ENCODE data around the gene BCAS4. TPM values are rescaled to one million over a fixed set of nuclear protein-coding genes. Genes with fewer than 3 reads are reported as not detected.

BCAS4 gene
- total RNA-seq, 1 donor: 13.7 TPM

DNA sequence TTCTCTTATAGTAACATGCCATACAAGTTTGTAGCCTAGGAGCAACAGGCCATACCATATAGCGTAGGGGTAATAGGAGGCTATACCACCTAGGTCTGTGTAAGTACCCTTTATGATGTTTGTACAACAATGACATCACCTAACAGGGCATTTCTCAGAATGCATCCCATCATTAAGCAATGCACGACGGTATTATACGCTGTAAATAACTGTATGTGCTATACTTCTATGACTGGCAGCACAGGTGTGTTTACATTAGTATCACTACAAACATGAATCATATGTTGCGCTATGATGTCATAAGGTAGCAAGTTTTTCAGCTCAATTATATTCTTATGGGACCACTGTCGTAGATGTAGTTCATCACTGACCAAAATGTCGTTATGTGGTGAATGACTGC lies 105.4 kb downstream of the BCAS4 start:
- Histone ChIP-seq H3K4me3 (ENCODE audit: low read length) (no peak overlapping the region), H3K4me1 (ENCODE audit: insufficient read depth, low read length) (no peaks in the 10 kb centered on the region), H3K9me3 (ENCODE audit: low read depth, low read length) (no peaks in the 10 kb centered on the region), H3K27me3 (ENCODE audit: insufficient read depth, low read length) (no peaks in the 10 kb centered on the region)

DNA sequence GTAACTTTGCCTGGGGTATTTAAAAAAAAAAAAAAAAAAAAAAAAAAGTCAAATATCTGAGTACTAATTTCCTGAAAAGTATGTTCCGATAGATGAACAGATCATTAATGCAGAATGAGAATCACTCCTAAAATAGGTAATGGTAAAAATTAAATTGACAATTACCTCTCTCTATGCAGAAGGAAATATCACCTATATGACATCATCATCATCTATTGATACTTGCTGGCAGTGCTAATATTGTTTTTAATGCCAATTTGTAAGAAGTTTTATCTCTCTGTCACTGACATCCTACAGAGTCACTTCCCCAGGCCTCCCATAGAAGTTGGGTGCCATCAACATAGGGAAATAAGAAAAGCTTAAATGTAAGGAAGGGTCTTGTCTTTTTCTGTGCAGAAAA lies 106.4 kb downstream of the BCAS4 start:
- no peak overlapping the region for H3K4me3 ChIP-seq (ENCODE audit: low read length)
- no peaks in the 10 kb centered on the region for H3K4me1 ChIP-seq (ENCODE audit: insufficient read depth, low read length)
- H3K9me3 ChIP-seq (ENCODE audit: low read depth, low read length): no peaks in the 10 kb centered on the region
- H3K27me3 ChIP-seq (ENCODE audit: insufficient read depth, low read length): no peaks in the 10 kb centered on the region

DNA sequence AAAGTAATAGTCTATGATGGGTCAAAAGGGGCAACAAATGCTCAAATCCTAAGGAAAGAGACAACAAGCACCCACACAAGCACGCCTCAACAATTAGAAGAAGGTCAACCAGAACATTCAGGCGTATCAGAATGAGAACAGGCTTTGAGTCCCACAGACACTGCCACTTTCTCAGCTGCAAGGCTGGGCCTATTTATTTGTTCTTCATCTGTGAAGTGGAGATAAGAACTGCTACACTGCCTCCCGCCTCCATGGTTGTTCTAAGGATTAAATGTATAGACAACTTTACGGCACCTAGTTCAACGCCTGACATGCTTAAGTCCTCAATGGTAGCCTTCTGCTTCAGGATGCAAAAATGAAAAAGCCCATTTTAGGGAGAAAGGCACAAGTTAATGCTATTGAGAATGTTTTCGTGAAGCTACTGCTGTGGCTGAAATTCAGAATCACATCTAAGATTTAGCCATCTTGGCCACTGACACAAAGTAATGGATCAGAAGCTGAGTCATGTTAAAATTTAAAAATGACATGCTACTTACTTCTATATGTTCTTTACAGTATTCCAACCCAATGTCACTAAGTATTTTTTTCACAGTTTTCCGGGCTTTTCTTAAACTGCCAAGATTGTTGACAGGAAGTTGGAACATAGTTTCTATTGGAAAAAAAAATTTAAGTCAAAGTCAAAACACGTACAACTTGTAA lies 108.6 kb downstream of the BCAS4 start:
- H3K4me1 ChIP-seq (ENCODE audit: insufficient read depth, low read length): no peaks in the 10 kb centered on the region
- no peaks in the 10 kb centered on the region for H3K27me3 ChIP-seq (ENCODE audit: insufficient read depth, low read length)
- no peaks in the 10 kb centered on the region for H3K9me3 ChIP-seq (ENCODE audit: low read depth, low read length)
- H3K4me3 ChIP-seq (ENCODE audit: low read length): no peak overlapping the region

DNA sequence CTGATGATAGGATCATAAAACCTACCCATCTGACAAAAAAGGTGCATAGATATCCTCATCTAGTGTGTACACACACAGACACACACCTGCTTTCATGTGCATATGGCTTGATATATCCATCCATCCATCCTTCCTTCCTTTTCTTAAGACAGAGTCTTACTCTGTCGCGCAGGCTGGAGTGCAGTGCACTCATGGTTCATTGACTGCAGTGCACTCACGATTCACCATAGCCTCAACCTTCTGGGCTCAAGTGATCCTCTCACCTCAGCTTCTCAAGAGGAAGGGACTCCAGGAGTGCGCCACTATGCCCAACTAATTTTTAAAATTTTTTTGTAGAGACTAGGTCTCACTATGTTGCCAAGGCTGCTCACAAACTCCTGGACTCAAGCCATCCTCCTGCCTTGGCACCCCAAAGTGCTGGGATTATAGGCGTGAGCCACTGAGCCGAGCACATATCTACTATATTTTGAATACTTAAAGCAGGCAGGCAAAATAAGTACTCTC lies 109.3 kb downstream of the BCAS4 start:
- no peaks in the 10 kb centered on the region for H3K4me1 ChIP-seq (ENCODE audit: insufficient read depth, low read length)
- no peak overlapping the region for H3K4me3 ChIP-seq (ENCODE audit: low read length)
- H3K9me3 ChIP-seq (ENCODE audit: low read depth, low read length): no peaks in the 10 kb centered on the region
- no peaks in the 10 kb centered on the region for H3K27me3 ChIP-seq (ENCODE audit: insufficient read depth, low read length)

DNA sequence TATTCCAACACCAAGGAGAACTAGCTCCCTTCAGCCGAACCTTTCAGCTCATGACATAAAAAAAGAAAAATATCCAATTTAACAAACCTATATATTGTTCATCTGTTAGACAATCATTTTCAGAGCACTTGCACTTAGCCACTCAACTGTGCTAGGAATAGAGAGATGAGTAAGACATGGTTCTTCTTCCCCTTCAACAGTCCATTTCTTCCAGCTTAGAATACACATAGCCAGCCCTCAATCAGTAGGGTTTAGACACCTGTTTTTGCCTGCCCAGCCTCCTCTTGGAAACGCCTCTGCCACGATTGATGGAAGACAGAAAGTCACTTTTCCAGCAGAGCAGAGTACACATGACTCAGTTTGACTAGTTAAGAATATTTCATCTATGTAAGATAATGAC lies 114.6 kb downstream of the BCAS4 start:
- Histone ChIP-seq H3K27me3 (ENCODE audit: insufficient read depth, low read length) (no peaks in the 10 kb centered on the region), H3K9me3 (ENCODE audit: low read depth, low read length) (no peaks in the 10 kb centered on the region), H3K4me1 (ENCODE audit: insufficient read depth, low read length) (peaks cover 21% of the 10 kb centered on the region), H3K4me3 (ENCODE audit: low read length) (no peak overlapping the region)

DNA sequence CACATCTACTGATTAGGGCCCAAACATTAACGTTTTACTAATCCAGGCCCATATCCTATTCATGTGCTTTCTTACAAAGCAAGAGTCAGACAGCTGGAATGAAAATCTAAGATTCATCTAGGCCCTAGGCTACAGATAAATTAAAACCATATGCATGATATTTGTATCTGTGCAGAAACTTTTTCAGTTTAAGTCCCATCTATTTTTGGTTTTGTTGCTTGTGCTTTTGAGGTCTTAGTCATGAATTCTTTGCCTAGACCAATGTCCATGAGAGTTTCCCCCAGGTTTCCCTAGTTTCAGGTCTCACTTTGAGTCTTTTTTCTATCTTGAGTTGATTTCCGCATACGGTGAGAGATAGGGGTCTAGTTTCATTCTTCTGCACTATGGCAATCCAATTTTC lies 116.2 kb downstream of the BCAS4 start:
- peaks cover 26% of the 10 kb centered on the region for H3K4me1 ChIP-seq (ENCODE audit: insufficient read depth, low read length)
- no peak overlapping the region for H3K4me3 ChIP-seq (ENCODE audit: low read length)
- H3K9me3 ChIP-seq (ENCODE audit: low read depth, low read length): no peaks in the 10 kb centered on the region
- H3K27me3 ChIP-seq (ENCODE audit: insufficient read depth, low read length): no peaks in the 10 kb centered on the region

DNA sequence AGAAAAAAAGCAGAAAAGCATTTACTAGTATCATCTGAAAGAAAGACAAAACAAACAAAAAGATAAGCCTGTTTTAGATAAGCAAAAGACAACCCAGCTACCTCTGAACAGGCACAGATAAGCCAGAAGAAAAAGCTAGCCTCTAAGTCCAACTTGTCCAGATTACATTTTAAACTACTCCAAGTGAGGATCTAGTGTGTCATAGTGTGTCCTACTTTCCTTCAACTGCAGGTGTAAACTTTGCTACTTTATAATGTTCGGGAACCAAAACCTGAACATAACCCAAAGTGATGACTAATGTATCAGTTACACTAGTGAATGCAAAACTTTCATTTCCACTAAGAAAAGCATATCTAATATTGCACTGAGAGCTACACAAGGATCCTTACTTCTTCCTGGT lies 116.9 kb downstream of the BCAS4 start:
- no peak overlapping the region for H3K4me3 ChIP-seq (ENCODE audit: low read length)
- no peaks in the 10 kb centered on the region for H3K9me3 ChIP-seq (ENCODE audit: low read depth, low read length)
- H3K27me3 ChIP-seq (ENCODE audit: insufficient read depth, low read length): no peaks in the 10 kb centered on the region
- H3K4me1 ChIP-seq (ENCODE audit: insufficient read depth, low read length): peaks cover 33% of the 10 kb centered on the region

DNA sequence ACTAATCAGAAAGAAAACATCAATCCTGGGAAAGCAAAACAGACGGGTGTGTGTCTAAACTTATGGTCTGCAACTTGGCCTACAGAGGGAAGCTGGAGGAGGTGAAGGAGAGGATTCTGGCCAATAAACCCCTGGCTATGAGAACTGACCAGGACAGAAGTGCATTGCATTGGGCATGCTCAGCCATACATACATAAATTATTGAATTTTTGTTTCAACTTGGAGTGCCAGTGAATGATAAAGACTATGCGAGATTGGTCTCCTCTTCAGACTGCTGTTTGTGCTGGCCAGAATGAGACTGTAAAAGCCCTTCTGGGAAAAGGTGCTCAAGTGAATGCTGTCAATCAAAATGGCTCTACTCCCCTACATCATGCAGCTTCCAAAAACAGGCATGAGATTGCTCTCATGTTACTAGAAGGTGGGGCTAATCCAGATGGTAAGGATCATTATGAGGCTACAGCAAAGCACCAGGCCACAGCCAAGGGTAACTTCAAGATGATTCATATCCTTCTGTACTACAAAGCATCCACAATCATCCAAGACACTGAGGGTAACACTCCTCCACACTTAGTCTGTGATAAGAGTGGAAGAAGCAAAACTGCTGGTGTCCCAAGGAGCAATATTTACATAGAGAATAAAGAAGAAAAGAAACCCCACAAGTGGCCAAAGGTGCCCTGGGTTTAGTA lies 119.0 kb downstream of the BCAS4 start:
- Histone ChIP-seq H3K4me1 (ENCODE audit: insufficient read depth, low read length) (peaks cover 38% of the 10 kb centered on the region), H3K9me3 (ENCODE audit: low read depth, low read length) (no peaks in the 10 kb centered on the region), H3K27me3 (ENCODE audit: insufficient read depth, low read length) (no peaks in the 10 kb centered on the region), H3K4me3 (ENCODE audit: low read length) (no peak overlapping the region)

DNA sequence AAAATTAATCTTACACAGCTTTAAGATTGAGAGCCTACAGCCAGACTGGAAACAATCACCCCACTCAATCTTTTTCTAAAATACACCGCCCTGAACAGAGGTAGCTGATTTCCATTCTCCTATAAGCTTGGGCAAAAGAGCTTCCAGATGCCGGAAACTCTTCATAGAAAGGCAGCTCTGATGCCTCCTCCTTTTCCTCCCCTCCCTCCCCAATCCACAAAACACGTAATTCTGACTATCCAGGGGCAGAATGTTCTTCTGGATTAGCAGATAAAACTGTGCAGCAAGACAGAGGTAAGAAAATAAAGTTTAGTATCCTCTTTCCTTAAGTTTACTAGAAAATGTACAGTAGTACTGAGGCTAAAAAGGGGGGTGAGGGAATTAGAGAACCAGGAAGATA lies 120.6 kb downstream of the BCAS4 start:
- Histone ChIP-seq H3K9me3 (ENCODE audit: low read depth, low read length) (no peaks in the 10 kb centered on the region), H3K27me3 (ENCODE audit: insufficient read depth, low read length) (no peaks in the 10 kb centered on the region), H3K4me1 (ENCODE audit: insufficient read depth, low read length) (peaks cover 45% of the 10 kb centered on the region), H3K4me3 (ENCODE audit: low read length) (no peak overlapping the region)

DNA sequence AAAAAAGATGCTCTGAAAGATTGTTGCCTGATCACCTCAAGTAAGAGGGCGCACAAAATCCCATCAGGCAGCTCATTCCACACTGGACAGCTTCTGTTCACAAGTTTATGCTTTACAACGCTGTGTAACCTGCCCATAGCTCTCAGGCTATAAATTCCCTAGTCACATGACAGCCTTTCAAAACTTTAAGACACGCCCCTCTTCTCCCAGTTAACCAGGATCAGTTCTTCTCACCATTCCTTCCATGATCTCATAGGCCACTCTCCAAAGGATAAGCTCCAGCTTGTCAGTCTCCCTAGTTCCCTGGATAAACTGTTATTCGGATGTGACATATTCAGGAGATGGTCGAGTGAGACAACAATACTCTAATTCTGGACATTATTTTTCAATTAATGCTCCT lies 121.4 kb downstream of the BCAS4 start:
- H3K9me3 ChIP-seq (ENCODE audit: low read depth, low read length): no peaks in the 10 kb centered on the region
- no peak overlapping the region for H3K4me3 ChIP-seq (ENCODE audit: low read length)
- H3K4me1 ChIP-seq (ENCODE audit: insufficient read depth, low read length): peaks cover 41% of the 10 kb centered on the region
- H3K27me3 ChIP-seq (ENCODE audit: insufficient read depth, low read length): no peaks in the 10 kb centered on the region

DNA sequence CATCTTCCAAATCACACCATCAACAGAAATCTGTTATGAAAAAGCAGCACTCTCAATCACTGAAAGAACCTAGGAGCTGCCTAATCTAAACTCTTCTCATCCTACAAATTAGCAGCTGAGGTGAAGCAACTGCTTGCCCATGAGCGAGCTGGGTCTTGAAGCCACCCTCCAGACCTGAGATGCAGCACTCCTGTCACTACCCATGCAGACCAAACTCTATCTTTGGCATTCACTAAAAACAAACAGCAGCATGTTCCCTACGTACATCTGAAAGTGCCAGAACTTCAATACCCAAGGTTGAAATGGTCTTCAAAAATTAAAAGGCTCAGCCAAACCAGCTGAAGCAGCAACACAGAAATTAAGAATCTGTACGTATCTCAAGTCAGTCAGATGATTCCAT lies 122.1 kb downstream of the BCAS4 start:
- Histone ChIP-seq H3K4me1 (ENCODE audit: insufficient read depth, low read length) (peaks cover 43% of the 10 kb centered on the region), H3K9me3 (ENCODE audit: low read depth, low read length) (no peaks in the 10 kb centered on the region), H3K27me3 (ENCODE audit: insufficient read depth, low read length) (no peaks in the 10 kb centered on the region), H3K4me3 (ENCODE audit: low read length) (no peak overlapping the region)

DNA sequence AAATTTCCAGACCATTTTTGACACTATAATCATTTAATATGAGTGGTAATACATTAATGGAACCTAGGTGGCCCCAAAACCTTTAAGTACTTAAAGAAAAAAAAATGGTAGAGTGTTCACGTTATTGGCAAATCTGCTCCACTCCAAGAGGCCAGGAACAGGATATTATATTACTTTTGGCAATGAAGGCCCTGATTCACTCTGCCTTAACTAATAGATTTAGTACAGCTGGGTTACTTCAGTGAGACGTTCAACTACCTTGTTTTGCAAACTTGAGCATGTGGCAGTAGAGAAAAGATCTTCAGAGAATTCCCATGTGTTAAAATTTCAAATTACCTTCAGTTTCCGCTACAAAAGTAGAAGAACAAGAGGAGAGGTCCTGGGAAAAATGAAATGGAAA lies 123.5 kb downstream of the BCAS4 start:
- no peaks in the 10 kb centered on the region for H3K27me3 ChIP-seq (ENCODE audit: insufficient read depth, low read length)
- peaks cover 56% of the 10 kb centered on the region for H3K4me1 ChIP-seq (ENCODE audit: insufficient read depth, low read length)

DNA sequence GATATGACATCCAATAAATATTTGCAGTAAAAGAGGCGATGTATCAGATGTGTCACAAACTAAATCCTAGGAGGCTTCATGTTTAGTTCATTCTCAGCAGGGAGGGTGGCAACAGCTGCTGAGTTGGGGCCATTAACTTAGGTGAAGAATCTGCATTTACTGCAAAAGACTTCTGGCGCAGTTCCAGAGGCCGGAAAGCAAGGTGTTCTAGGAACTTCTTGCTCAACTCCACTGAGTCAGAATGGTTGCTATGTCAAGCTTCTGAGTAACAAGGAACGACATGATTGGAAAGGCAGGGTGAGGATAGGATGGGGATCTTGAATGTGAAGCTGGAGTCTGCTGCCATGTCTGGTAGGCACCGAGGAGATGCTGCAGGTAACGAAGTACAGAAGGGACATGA lies 124.7 kb downstream of the BCAS4 start:
- Histone ChIP-seq H3K4me1 (ENCODE audit: insufficient read depth, low read length) (peaks cover 50% of the 10 kb centered on the region), H3K27me3 (ENCODE audit: insufficient read depth, low read length) (no peaks in the 10 kb centered on the region), H3K9me3 (ENCODE audit: low read depth, low read length) (no peaks in the 10 kb centered on the region), H3K4me3 (ENCODE audit: low read length) (no peak overlapping the region)

More for the DNA sequence above, 123.5 kb downstream of the BCAS4 start:
- Histone ChIP-seq H3K4me3 (ENCODE audit: low read length) (no peak overlapping the region), H3K9me3 (ENCODE audit: low read depth, low read length) (no peaks in the 10 kb centered on the region)

DNA sequence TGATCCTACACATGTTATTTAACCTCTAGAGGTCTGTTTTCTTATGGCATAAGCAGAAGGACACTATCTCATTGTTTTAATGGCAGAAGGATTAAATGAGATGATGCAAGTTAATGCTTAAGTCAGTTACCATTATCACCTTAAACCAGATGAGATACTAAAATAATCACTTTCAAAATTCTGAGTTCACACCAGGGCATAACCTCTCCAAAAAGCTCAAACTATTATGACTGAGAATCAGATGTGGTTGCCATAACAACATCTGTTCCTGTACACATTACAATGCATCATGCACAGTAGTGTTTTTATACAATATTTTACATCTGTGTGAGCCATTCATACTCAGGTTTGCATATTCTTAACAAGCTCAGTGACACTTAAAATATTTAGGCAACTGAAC lies 126.1 kb downstream of the BCAS4 start:
- no peak overlapping the region for H3K4me3 ChIP-seq (ENCODE audit: low read length)
- H3K27me3 ChIP-seq (ENCODE audit: insufficient read depth, low read length): no peaks in the 10 kb centered on the region
- peaks cover 50% of the 10 kb centered on the region for H3K4me1 ChIP-seq (ENCODE audit: insufficient read depth, low read length)
- no peaks in the 10 kb centered on the region for H3K9me3 ChIP-seq (ENCODE audit: low read depth, low read length)

DNA sequence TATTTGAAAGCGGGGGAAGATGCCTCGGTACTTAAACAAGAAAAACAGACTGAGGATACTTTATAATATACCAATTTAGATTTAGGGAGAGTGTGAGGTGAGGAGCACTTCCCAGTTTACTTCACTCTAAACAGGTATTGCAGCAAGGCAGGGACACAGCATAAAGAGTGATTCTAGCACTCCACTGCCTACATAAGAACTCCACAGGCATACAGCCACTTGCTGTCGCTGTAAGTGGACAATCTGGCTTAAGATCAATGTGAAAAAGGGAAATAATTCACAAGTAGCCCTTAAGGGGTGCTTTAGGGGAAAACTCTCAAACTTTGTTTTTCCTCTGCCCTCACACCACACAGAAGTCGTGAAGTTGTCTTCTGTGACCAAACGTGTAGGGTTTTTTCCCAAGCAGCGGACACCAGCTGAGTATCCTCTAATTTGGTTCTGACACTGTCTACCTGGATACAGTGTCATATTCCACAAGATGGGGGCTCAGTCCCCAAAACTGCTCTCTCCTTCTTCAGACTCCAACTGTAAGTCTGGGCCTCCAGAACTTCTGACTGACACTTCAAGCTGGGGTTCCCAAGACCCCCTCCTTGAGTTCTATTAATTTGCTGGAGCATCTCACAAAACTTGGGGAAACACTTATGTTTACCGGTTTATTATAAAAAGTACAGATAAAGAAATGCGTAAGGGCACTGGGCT lies 127.1 kb downstream of the BCAS4 start:
- Histone ChIP-seq H3K4me3 (ENCODE audit: low read length) (no peak overlapping the region), H3K9me3 (ENCODE audit: low read depth, low read length) (no peaks in the 10 kb centered on the region), H3K4me1 (ENCODE audit: insufficient read depth, low read length) (peaks cover 41% of the 10 kb centered on the region), H3K27me3 (ENCODE audit: insufficient read depth, low read length) (no peaks in the 10 kb centered on the region)
